Measurements from ENCODE around the gene ZNF140. TPM values are rescaled to one million over a fixed set of nuclear protein-coding genes. Genes with fewer than 3 reads are reported as not detected.
A peak's percentile ranks its signal among the peaks of the same experiment; 100 is the strongest.

ZNF140 gene
- total RNA-seq, 4 donors from 2014 or later: 10.3 to 21.5 (median 18.5) TPM

GRCh38 chr12:133058203-133059113 is 22.3 kb upstream of the ZNF140 start:
- WGBS, 2 donors: 93 to 95% methylated on average over 8 of the region's 8 CpGs
- no peak overlapping the region for H3K4me3 ChIP-seq (ENCODE audit: low read depth, poor library complexity, severe bottlenecking)
- intact Hi-C loops (cut with DNase I; ENCODE audit: low total_unique reads): no loop called here
- DNase-seq (ENCODE audit: low spot score in 2 of 2): no peak
- TF ChIP-seq CTCF (IDR thresholded peaks at IDR 0.05): no peak
- TF ChIP-seq POLR2A (IDR thresholded peaks at IDR 0.05): no peak

- no peak for DNase-seq (ENCODE audit: low spot score in 2 of 2)
- 94 to 97% methylated on average over 1 of the region's 1 CpG for WGBS, 2 donors
- intact Hi-C loops (cut with DNase I; ENCODE audit: low total_unique reads): no loop called here
- no peak for TF ChIP-seq CTCF (IDR thresholded peaks at IDR 0.05)
- no peak for TF ChIP-seq POLR2A (IDR thresholded peaks at IDR 0.05)
- H3K4me3 ChIP-seq (ENCODE audit: low read depth, poor library complexity, severe bottlenecking): no peak overlapping the region
Measured at GRCh38 chr12:133061954-133062353, 18.8 kb upstream of the ZNF140 start.

GRCh38 chr12:133063556-133063955 is 17.2 kb upstream of the ZNF140 start:
- no peak for TF ChIP-seq CTCF (IDR thresholded peaks at IDR 0.05)
- TF ChIP-seq POLR2A (IDR thresholded peaks at IDR 0.05): no peak
- H3K4me3 ChIP-seq (ENCODE audit: low read depth, poor library complexity, severe bottlenecking): no peak overlapping the region
- WGBS, 2 donors: 88 to 95% methylated on average over 1 of the region's 1 CpG
- DNase-seq (ENCODE audit: low spot score in 2 of 2): no peak
- intact Hi-C loops (cut with DNase I; ENCODE audit: low total_unique reads): no loop called here

GRCh38 chr12:133073836-133074235 is 6.9 kb upstream of the ZNF140 start:
- H3K4me3 ChIP-seq (ENCODE audit: low read depth, poor library complexity, severe bottlenecking): no peak overlapping the region
- WGBS, 2 donors: 80 to 89% methylated on average over 2 of the region's 2 CpGs
- TF ChIP-seq POLR2A (IDR thresholded peaks at IDR 0.05): no peak
- intact Hi-C loops (cut with DNase I; ENCODE audit: low total_unique reads): no loop called here
- no peak for DNase-seq (ENCODE audit: low spot score in 2 of 2)

GRCh38 chr12:133080026-133080367 is 726 bp upstream of the ZNF140 start:
- peak; percentile 99 for DNase-seq (ENCODE audit: low spot score in 2 of 2)
- intact Hi-C loops (cut with DNase I; ENCODE audit: low total_unique reads): no loop called here
- H3K4me3 ChIP-seq (ENCODE audit: low read depth, poor library complexity, severe bottlenecking): peak overlapping the region; percentile 85
- no peak for TF ChIP-seq POLR2A (IDR thresholded peaks at IDR 0.05)
- TF ChIP-seq CTCF (IDR thresholded peaks at IDR 0.05): no peak
- WGBS, 2 donors: 0 to 1% methylated on average over 16 to 22 of the region's 22 CpGs

- 27 to 29% methylated on average over 17 of the region's 17 CpGs for WGBS, 2 donors
- peak overlapping the region; percentile 85 for H3K4me3 ChIP-seq (ENCODE audit: low read depth, poor library complexity, severe bottlenecking)
- TF ChIP-seq CTCF (IDR thresholded peaks at IDR 0.05) (no peak), POLR2A (IDR thresholded peaks at IDR 0.05) (no peak)
- intact Hi-C loops (cut with DNase I; ENCODE audit: low total_unique reads): no loop called here
- DNase-seq (ENCODE audit: low spot score in 2 of 2): peak in 1 of 2 donors; percentile 29
Measured at GRCh38 chr12:133081159-133081780, 547 bp downstream of the ZNF140 start.
